GM18499 (cell line): Measurements from ENCODE around the gene TNFSF13.
"Not testable (repeated sequence)": the region's sequence is repeated elsewhere in the genome, so short reads cannot be mapped to it uniquely, and the experiment has no call there.

Source experiments
- ATAC-seq: cut with Tn5 transposase; IDR thresholded peaks from one replicate; pipeline ENCODE4 v1.9.1; 2021; ENCODE audit warnings: moderate number of reproducible peaks; ENCODE audit not compliant: insufficient read depth, unreplicated experiment

The TNFSF13 gene

GRCh38 chr17:7589204-7589868, 30.8 kb downstream of the TNFSF13 start:
- no peak for ATAC-seq

DNA sequence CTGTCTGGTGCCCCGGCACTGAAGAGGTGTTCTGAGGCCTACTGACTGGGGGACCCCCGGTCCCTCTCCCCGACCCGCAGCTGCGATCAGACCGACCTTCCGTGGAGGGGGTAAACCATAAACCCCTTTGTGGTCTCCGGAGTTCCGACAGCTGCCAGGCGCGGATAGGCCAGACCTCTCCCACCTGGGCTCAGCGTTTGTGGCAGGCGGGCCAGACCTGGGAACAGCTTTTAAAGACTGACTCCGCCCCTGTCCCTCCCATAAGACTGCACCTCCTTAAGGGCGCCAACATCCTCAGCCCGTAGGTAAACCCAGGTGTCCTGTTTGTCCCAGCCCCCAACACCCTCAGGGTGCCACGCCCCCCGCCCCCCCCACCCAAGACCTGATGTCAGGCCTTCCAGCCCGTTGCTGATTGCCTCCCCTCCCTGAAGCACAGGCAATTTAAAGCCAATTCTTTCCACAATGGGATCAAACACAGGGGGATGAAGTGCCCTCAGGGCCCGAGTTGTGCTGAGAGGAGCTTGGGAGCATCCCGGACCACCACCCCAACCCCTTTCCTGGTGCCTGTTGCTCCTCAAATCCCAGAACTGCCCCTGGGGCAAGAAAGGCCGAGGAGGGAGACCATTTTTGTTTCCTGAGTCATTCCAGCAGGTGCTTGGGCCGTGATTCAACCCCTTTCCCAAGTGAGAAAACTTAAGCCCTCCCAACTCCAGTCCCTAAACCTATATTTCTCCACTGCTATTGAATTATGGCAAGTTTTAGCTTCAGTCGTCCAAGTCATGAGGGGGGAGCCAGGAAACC, 31.5 kb downstream of the TNFSF13 start, which contains the start of gene SOX15:
SOX15 (minus strand) TSS at position 204 of the 801 bp plus-strand sequence. CDS start 418 bp downstream, outside the sequence.
- no peak for ATAC-seq

DNA sequence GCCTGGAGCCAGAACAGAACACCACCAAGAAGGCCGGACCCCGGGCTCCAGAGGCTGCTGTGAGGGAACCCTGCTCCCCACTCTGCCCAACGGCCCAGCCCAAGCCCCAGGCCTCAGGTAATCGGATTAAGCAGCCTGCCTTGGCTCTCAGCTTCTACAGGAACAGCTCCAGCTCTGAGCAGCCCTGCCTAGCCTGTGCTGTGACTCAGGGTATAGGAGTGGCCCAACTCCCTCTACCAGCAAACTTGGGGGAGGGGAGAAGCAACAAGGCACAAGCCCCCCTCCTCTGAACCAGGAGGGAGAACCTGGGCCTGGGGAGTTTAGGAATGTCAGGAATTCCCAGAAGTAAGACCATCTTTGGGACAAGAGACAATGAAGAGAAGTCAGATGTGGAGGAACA, 32.2 kb downstream of the TNFSF13 start:
- no peak for ATAC-seq

- no peak for ATAC-seq
Observed at GRCh38 chr17:7591596-7591995, 33.0 kb downstream of the TNFSF13 start.

- no peak for ATAC-seq
Observed at GRCh38 chr17:7592422-7593021, 34.0 kb downstream of the TNFSF13 start.

DNA sequence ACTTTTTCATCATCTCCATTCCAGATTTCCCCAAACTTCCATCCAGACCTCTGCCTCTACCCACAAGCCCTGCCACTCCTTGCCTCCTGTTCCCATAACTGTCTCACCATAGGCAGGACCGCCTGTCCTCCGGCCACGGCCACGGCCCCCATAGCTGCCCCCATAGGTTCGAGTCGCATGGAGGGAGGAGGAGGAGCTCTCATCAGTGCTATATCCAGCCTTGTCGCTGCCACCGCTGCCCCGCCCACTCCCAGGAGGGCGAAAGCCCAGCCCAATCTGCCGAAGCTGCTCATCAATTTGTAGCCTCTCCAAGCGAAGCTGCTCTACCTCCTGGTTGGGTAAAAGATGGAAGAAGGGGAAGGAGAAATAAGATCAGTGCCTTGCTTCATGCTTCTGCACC, 34.7 kb downstream of the TNFSF13 start:
- ATAC-seq: no peak

GRCh38 chr17:7597561-7597960, 39.0 kb downstream of the TNFSF13 start:
- ATAC-seq: not testable (repeated sequence)

GRCh38 chr17:7606280-7606679, 47.7 kb downstream of the TNFSF13 start:
- no peak for ATAC-seq

DNA sequence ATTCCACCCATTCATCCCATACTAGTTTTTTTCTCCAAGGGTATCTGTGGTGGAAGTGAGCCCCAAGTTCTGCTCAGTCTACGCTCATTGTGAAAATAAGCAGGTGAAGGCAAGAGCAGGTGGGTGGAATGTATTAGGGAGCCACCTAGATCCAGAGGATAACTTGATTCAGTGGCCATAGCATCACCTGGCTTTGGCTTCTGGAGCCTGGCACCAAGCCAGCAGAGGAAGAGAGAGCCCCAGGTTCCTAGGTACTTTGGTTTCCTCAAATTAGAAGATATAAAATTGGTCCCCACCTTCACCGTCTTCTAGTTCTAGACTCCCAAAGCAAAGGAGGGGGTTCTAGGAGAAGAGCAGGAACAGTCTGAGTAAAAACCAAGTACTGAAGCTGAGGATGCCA, 52.1 kb downstream of the TNFSF13 start:
- ATAC-seq: no peak
